Fibroblast of pulmonary artery (primary cell): ENCODE data around the gene ADARB2.

ENCODE experiments used
- DNase-seq: peaks from one replicate; pipeline ENCODE4 v3.0.0-alpha.2; 2010; ENCODE audit warnings: low read depth
- H3K4me3 ChIP-seq: replicated peaks from 2 replicates; pipeline ENCODE4 v1.5.1; 2011; ENCODE audit warnings: low read depth, mild to moderate bottlenecking, control low read depth, low read length, moderate library complexity
- TF ChIP-seq, protein P1 (sequence below): IDR thresholded peaks from 2 replicates; pipeline ENCODE4 v1.5.1; 2011; ENCODE audit warnings: mild to moderate bottlenecking, control low read depth, low read length, inconsistent platforms; ENCODE audit errors: missing control alignments

The ADARB2 gene

DNA sequence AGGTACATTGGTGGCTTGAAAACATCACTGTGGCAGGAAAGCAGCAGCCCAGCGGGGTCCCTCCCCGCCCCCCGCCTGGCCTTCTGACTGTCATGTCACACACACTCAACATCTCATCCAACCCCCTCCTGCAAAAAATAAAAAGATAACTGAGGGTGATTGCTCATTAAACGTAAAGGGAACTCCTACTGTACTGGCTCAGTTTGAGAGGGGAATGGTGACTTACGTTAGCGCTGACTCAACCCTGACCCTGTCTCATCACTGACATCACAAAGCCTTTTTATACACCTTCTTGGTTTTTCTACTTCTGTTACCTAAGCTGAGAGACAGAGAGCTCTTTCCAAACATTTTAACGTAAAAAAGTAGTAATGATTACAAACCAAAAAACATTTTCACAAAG is 48.8 kb downstream of the ADARB2 start:
- TF ChIP-seq, protein P1, sequence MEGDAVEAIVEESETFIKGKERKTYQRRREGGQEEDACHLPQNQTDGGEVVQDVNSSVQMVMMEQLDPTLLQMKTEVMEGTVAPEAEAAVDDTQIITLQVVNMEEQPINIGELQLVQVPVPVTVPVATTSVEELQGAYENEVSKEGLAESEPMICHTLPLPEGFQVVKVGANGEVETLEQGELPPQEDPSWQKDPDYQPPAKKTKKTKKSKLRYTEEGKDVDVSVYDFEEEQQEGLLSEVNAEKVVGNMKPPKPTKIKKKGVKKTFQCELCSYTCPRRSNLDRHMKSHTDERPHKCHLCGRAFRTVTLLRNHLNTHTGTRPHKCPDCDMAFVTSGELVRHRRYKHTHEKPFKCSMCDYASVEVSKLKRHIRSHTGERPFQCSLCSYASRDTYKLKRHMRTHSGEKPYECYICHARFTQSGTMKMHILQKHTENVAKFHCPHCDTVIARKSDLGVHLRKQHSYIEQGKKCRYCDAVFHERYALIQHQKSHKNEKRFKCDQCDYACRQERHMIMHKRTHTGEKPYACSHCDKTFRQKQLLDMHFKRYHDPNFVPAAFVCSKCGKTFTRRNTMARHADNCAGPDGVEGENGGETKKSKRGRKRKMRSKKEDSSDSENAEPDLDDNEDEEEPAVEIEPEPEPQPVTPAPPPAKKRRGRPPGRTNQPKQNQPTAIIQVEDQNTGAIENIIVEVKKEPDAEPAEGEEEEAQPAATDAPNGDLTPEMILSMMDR: no peak
- H3K4me3 ChIP-seq: no peak overlapping the region
- DNase-seq: no peak

DNA sequence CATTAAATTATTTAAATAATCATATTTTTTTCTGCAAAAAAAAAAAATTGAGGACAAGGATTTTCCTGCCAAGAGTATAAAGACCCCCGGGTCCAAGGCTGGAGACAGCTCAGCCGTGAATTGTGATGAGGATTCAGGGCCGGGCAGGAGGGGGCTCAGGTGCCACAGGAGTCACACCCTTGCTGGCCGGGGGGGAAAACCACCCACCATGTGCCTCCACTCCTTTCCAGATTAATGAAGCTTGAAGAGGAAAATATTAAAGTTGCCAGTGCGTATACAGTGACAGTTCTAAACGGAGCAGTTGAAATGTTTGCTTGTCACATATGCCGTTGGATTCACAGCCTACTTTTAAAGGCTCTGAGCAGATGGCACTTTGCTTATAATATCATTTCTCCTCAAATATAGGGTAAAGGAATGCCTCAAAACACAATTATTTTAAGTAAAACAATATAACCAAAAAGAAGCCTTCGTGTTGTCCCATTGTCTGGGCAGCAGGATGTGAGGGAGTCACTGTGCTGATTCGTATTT is 49.6 kb downstream of the ADARB2 start:
- DNase-seq: no peak
- H3K4me3 ChIP-seq: no peak overlapping the region
- TF ChIP-seq, protein P1: no peak

DNA sequence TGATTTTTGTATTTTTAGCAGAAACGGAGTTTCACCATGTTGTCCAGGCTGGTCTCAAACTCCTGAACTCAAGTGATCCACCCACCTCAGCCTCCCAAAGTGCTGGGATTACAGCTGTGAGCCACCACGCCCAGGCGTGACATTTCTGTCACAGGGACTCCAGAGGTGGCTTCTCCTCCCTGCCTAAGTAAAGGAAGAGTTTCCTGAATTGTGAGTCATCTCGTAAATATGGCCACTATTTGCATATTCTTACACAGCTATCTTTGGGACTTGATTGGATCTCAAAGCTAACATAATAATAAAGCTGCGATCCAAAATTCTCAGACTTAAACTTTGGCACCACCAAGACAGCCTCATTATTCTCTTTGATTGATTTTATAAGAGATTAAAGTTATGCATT is 50.1 kb downstream of the ADARB2 start:
- TF ChIP-seq, protein P1: no peak
- no peak for DNase-seq

DNA sequence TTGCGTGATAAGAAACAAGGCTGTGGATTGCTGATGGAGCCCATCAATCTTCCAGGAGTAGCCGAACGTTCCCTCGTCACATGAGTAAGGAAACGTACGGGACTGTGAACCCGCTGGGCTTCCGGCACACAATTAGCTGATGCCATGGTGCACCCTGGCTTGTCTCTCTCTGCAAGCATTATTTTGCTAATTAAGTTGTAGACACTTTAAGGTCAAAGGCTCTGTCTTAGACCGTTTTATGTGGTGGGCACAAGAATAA is 50.9 kb downstream of the ADARB2 start:
- DNase-seq: no peak
- TF ChIP-seq, protein P1: no peak
- H3K4me3 ChIP-seq: no peak overlapping the region

More for the DNA sequence above, 50.1 kb downstream of the ADARB2 start:
- H3K4me3 ChIP-seq: no peak overlapping the region

DNA sequence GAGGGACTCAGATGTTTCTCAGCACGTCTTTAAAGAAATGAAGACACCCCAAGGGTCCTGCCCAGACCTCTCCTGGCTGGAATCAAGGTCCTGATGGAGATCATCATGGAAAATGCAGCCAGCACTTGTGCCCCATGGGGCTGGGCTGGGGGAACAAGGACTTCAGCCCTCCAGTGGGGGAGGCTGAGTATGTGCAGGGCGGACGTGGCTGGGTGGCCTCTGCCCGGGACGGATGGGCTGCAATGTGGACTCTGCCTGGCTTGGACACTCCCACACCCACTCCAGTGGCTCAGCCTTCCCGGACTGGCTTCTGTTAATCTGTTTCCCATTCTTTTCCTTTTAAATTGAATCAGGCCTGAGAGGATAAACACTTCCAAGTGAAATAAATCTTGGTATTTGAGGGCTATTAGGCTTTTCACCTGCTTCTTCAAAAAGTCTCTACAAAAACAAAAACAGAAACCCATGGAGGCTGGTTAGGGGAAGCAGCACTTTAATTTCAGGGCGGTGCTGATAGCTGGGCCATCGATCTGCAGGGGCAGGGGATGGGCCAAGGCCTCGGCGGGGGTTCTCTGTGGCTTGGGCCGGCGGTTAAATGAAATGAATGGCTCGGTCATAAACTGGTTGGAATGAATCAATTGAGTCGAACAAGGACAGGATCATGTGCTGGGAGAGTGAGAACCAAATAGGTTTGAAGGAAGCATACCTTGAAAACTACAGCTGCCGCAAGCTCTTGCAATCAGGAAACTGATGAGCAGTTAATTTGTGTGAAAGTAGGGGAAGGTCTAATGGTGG is 51.4 kb downstream of the ADARB2 start:
- H3K4me3 ChIP-seq: no peak overlapping the region
- DNase-seq: no peak
- TF ChIP-seq, protein P1: no peak

DNA sequence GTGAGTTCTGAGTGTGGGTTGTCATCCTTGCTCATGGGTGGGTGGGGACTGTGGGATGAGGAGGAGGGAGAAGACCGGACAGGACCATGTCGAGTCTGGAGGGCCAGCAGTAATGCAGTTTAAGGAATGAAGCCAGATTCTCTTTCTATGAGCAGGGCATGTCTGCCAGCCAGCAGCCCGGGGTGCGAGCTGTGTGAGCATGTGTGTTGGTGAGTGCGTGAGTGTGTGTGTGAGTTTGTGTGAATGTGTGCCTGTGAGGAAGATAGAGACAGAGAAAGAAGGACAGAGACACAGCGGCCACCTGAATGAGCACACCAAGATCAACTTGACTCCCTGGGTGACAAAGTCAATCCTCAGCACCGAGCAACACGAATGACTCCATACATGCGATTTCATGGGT is 52.3 kb downstream of the ADARB2 start:
- DNase-seq: no peak
- TF ChIP-seq, protein P1: no peak
- no peak overlapping the region for H3K4me3 ChIP-seq

DNA sequence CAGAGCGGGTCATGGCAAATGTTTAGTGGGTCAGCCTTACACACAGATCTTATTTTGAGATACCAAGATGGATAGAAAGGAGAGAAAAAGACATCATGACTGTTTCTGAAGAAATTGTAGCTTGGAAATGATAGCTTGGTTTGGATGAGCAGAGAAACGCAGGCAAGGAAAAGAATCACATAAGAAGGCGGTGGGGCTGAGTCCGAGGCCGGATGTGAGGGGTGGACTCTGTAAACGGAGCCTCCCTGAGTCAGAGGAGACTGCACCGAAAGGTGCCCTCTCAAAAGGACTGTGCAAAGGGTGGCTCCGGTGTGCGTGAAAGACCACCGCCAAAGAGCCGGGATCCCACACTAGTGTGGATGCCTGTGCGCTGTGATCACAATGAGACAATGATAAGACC is 53.7 kb downstream of the ADARB2 start:
- H3K4me3 ChIP-seq: no peak overlapping the region
- no peak for DNase-seq
- TF ChIP-seq, protein P1: no peak
